Upper lobe of right lung (tissue), 1 donor: ENCODE data around the gene ZNF605. TPM values are rescaled to one million over a fixed set of nuclear protein-coding genes. Genes with fewer than 3 reads are reported as not detected.
A peak's percentile ranks its signal among the peaks of the same experiment; 100 is the strongest.
"Not testable (repeated sequence)": the region's sequence is repeated elsewhere in the genome, so short reads cannot be mapped to it uniquely, and the experiment has no call there.

Source experiments
- ATAC-seq: fragments of 200-7000 bp; cut with Tn5 transposase; one replicate; pipeline ENCODE4 v1.9.1; 2020; ENCODE audit warnings: mild to moderate bottlenecking, moderate library complexity
- DNase-seq: peaks from one replicate; pipeline ENCODE4 v3.0.0-alpha.2; 2020
- H3K27ac ChIP-seq: fragments of 200-600 bp; one replicate; pipeline ENCODE4 v1.8.0; 2022
- H3K27me3 ChIP-seq: fragments of 200-600 bp; one replicate; pipeline ENCODE4 v1.8.0; 2022; ENCODE audit warnings: mild to moderate bottlenecking
- H3K36me3 ChIP-seq: fragments of 200-600 bp; one replicate; pipeline ENCODE4 v1.8.0; 2022
- H3K4me1 ChIP-seq: fragments of 200-600 bp; one replicate; pipeline ENCODE4 v1.8.0; 2022
- H3K4me3 ChIP-seq: fragments of 200-600 bp; one replicate; pipeline ENCODE4 v1.8.0; 2022; ENCODE audit warnings: mild to moderate bottlenecking
- H3K9me3 ChIP-seq: fragments of 200-600 bp; one replicate; pipeline ENCODE4 v1.8.0; 2022
- intact Hi-C: fragments of 100-400 bp; cut with DNase I; formaldehyde crosslinking; loops from one replicate; pipeline ENCODE4 v1.11.0; 2022
- total RNA-seq: library from RNA; stranded (reverse); fragmentation: NEBNext Ultra II Directional; extraction: Animal tissue kit (Norgen Biotek cat#: 25700); gene quantifications from one replicate; pipeline ENCODE4 v1.2.1, GENCODE V29; 2021
- TF ChIP-seq, protein P1 (sequence below): fragments of 200-600 bp; IDR thresholded peaks from one replicate; pipeline ENCODE4 v1.8.0; 2022; ENCODE audit warnings: antibody characterized with exemption
- donor health status: DM: no; HTN: yes; CAD: no; lungs with severe emphysema.

ZNF605 gene
- total RNA-seq, 1 donor from 2014 or later = 13.4 TPM

- Histone ChIP-seq H3K9me3 (no peaks in the 10 kb centered on the region), H3K27ac (no peak overlapping the region), H3K36me3 (no peaks in the 10 kb centered on the region), H3K4me3 (no peak overlapping the region), H3K27me3 (no peaks in the 10 kb centered on the region), H3K4me1 (no peaks in the 10 kb centered on the region)
- ATAC-seq (no peak), DNase-seq (no peak)
- TF ChIP-seq, protein P1, sequence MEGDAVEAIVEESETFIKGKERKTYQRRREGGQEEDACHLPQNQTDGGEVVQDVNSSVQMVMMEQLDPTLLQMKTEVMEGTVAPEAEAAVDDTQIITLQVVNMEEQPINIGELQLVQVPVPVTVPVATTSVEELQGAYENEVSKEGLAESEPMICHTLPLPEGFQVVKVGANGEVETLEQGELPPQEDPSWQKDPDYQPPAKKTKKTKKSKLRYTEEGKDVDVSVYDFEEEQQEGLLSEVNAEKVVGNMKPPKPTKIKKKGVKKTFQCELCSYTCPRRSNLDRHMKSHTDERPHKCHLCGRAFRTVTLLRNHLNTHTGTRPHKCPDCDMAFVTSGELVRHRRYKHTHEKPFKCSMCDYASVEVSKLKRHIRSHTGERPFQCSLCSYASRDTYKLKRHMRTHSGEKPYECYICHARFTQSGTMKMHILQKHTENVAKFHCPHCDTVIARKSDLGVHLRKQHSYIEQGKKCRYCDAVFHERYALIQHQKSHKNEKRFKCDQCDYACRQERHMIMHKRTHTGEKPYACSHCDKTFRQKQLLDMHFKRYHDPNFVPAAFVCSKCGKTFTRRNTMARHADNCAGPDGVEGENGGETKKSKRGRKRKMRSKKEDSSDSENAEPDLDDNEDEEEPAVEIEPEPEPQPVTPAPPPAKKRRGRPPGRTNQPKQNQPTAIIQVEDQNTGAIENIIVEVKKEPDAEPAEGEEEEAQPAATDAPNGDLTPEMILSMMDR = no peak
- intact Hi-C loops = no loop called here
Observed at GRCh38 chr12:132972374-132972773, 16.3 kb upstream of the ZNF605 start.

GRCh38 chr12:132967736-132968135 lies 11.6 kb upstream of the ZNF605 start:
- intact Hi-C loops = no loop called here
- TF ChIP-seq, protein P1 = no peak
- Histone ChIP-seq H3K9me3 (no peaks in the 10 kb centered on the region), H3K36me3 (no peaks in the 10 kb centered on the region), H3K4me1 (no peaks in the 10 kb centered on the region), H3K27ac (no peak overlapping the region), H3K27me3 (no peaks in the 10 kb centered on the region), H3K4me3 (no peak overlapping the region)
- no peak for ATAC-seq
- no peak for DNase-seq

- H3K27me3 ChIP-seq = no peaks in the 10 kb centered on the region
- TF ChIP-seq, protein P1 = no peak
- H3K4me3 ChIP-seq = no peak overlapping the region
- no peaks in the 10 kb centered on the region for H3K9me3 ChIP-seq
- no peaks in the 10 kb centered on the region for H3K36me3 ChIP-seq
- DNase-seq (no peak), ATAC-seq (no peak)
- H3K27ac ChIP-seq = no peak overlapping the region
- H3K4me1 ChIP-seq = no peaks in the 10 kb centered on the region
- intact Hi-C loops = no loop called here
Observed at GRCh38 chr12:132966676-132967415, 10.7 kb upstream of the ZNF605 start.

DNA sequence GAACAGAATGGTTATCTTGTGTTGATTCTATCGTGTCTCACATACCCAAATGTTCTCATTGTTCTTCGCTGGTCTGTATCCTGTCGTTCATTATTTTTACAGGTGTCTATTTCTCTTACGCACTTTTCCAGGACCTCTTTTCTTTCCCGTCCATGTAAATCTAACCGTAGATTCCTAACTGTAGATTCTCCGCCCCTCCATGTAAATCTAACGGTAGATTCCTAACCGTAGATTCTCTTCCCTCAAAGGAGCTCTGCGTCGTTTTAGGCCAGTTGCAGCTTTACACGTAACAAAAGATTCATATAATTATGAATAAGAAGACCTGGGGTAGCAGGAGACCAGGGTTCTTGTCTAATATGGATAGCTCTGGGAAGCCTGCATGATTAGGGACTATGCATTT lies 9.7 kb upstream of the ZNF605 start:
- no peaks in the 10 kb centered on the region for H3K36me3 ChIP-seq
- DNase-seq (no peak), ATAC-seq (no peak)
- H3K9me3 ChIP-seq = no peaks in the 10 kb centered on the region
- no peaks in the 10 kb centered on the region for H3K4me1 ChIP-seq
- intact Hi-C loops = no loop called here
- no peaks in the 10 kb centered on the region for H3K27me3 ChIP-seq
- TF ChIP-seq, protein P1 = no peak
- H3K27ac ChIP-seq = no peak overlapping the region
- H3K4me3 ChIP-seq = no peak overlapping the region

GRCh38 chr12:132963947-132964346 lies 7.8 kb upstream of the ZNF605 start:
- intact Hi-C loops, H3K4me3 ChIP-seq, H3K4me1 ChIP-seq, H3K36me3 ChIP-seq, ATAC-seq, H3K9me3 ChIP-seq, H3K27ac ChIP-seq, DNase-seq, H3K27me3 ChIP-seq: not testable (repeated sequence)
- TF ChIP-seq, protein P1 = peak; percentile 46

- H3K27me3 ChIP-seq, H3K9me3 ChIP-seq, H3K36me3 ChIP-seq, DNase-seq, H3K4me3 ChIP-seq, ATAC-seq, H3K27ac ChIP-seq, H3K4me1 ChIP-seq, intact Hi-C loops: not testable (repeated sequence)
Observed at GRCh38 chr12:132961790-132962189, 5.7 kb upstream of the ZNF605 start.
